GM21381 (cell line): ENCODE measurements around the gene CRB2.
A peak's percentile ranks its signal among the peaks of the same experiment; 100 is the strongest.

Experiments
- ATAC-seq: cut with Tn5 transposase; IDR thresholded peaks from one replicate; pipeline ENCODE4 v1.9.1; 2021; ENCODE audit warnings: mild to moderate bottlenecking, moderate library complexity; ENCODE audit not compliant: unreplicated experiment

Gene CRB2

DNA sequence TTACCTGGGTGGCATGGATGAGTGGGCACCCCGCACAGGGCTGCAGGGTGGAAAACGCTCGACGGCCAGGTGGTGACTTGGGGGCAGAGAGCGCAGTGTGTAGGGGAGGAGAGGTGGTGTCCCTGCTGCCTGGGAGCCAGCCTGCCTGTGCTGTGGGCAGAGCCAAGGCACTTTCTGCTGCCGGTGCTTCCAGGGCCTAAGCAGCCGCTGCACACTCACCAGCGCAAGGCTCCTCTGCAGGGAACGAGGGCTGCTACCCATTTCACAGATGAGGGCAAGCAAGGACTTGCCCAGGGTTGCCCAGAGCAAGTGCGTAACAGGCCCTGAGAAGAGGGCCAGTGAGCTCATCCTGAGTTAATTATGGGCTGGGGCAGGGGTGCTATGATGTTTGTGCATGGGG, 62.5 kb downstream of the CRB2 start:
- no peak for ATAC-seq

DNA sequence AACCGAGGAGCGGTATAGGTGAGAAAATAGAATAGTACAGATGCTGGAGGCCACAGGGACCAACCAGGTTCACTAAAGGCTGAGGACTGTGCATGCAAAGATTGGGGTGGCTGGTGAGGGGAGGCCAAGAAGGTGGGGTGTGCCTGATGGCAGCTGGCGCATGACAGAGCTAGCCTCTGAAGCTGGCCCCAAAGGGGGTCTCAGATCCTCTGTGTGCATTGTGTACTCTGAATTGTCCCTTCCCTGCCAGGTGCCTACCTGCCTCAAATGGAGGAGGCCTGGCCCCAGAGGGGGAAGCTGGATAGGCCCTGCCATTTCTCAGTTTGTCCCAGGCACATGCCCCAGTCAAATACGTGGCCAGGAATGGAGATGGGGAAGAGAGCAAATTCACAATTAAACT, 63.1 kb downstream of the CRB2 start:
- ATAC-seq = no peak

DNA sequence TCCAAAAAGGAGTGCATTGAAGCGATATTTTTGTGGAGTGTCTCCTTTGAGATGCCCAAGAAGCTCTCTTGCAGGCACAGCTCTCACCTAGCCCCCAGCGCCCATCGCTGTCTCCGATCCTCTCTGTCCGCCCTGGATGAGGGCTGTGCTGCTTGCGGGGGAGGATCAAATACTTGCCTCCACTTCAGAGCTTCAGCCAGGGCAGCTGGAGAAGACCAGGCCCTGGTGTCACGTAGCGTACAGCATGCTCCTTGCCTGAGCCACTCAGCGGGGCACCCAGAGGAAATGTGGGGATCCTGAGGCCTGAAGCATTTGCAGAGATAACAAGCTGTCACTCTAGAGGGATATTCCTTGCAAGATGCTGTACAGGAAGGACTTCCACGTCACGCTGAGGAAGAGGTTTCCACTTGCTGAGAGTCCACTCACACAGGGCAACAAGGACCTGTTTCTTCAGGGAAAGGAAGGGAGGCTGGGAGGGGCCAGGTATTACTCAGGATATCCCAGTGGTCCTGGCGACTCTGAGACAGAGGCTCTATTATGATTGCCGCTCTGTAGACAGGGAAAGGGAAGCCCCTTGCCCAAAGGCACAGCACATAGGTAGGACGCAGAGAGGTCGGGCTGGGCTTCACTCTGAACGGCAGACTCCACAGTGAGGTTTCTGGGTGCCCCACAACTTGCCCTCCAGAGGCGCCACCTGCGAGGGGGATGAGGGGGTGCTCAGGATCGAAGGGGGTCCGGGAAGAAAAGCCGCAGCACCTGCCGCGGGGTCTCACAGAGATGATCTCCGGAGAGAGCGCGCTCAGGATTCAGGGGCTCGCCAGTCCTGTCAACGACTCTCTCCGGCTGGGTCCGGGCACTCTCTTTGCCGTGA, 64.0 kb downstream of the CRB2 start:
- no peak for ATAC-seq

DNA sequence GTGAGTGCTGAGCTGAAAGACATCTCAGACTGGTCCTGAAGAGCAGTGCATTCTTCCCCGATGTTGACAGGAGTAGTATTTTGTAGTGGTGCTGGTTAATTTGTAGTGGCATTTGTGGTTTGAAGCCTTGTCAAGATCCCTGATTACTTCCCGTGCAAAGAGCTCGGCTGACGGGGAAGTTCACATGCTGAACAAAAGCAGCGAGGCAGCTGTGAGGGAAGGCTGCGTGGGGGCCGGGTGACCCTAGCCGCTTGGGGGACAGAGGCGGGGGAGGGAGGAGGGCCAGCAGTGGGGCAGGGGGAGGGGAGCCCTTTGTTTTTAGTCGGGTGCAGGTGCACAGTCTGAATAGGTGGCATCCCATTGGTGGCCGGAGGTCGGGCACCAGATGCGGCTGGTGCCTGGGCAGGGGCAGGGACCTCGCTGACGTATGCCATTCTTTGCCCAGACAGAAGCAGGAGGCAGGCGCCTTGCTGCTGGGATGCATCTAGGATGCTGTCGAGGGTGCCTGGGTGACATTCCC, 64.7 kb downstream of the CRB2 start:
- no peak for ATAC-seq

DNA sequence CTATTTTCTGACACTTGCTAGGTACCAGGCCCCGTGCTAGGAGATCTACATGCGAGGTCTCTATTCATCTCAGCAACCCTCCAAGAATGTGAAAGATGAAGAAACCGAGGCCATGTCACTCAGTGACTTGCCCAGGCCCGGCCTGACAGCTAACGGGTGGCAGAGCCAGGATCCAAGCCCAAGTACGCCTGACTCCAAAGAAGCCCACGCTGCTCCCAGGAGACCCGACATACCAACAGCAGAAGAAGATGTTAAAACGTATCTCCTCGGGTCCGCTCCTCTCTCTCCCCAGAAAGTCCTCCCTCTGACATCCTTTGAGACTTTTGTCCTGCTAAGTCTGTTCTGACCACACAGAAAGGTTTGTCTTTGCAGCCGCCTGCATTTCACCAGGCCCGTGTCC, 65.2 kb downstream of the CRB2 start:
- no peak for ATAC-seq

DNA sequence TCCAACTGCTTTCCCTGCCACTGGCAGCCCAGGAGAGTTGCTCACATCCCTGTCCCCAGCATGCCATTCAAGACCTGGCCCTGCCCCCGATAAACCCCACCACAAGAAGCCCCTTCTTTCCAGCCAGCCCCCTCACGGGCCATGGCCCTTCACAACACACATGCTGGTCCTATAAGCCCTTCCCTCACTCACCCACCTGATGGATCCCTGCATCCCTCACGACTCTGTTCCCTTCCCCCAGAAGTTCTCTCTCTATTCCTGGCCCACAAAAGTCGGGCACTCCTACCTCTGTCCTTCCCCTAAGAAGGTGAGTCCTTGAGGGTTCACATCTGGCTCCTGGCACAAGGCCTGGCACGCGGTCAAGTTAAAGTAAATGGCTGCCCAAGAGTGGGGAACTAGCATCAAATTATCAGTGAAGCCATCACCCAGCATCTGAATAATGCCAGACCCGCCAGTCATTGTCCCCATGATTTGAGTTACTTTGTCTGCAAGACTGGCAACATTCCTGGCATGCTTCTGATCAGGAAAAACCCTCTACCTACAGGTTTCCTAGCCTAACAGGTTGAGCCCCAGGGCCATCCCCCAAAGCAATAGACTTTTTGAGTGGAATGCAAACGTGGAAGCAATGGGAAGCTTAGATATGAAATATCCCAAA, 65.9 kb downstream of the CRB2 start:
- no peak for ATAC-seq

DNA sequence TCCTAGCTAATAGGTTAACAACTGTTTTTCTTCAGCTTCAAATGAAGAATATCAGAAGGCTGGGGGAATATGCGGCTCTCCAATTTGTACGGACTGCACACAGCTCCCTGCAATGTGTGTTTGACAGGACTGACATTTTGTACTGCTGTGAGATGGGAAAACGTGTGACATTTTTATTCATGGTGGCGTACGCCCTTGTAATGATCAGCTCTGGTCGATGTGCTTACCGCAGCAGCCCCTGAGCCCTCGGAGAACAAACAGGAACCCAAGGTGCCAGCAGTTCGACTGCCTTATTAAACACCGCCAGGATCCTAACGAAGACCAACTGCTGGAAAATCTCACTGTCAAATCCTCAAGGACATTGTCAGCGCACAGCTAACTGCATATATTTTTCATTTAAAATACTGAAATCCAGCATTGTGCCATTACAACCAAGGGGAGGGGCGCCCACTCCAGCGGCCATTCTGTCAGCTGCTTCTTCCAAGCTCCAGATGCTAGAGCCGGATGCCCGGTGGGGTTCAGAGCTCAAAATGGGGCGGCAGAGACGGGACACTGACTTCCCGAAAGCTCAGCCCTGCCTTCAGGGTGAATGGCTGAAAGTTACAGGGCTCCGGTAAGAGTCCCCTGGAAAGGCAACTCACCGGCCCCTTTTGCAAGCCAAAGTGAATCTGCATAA, 66.8 kb downstream of the CRB2 start:
- ATAC-seq = no peak

DNA sequence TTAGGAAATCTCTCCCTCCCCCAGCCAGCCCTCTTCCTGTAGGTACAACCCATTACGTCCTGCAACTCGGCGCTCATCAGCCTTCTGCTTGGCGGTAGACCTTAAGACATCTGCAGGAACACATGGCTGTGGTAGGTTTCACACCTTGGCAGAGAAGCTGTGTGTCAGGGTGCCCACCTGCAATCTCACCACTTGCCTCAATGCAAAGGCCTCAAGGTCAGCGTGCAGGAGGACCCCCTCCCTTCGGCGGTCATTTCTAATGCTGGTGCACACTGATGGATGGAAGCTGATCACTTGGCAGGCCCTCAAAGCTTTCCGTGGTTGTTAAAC, 67.3 kb downstream of the CRB2 start:
- no peak for ATAC-seq

DNA sequence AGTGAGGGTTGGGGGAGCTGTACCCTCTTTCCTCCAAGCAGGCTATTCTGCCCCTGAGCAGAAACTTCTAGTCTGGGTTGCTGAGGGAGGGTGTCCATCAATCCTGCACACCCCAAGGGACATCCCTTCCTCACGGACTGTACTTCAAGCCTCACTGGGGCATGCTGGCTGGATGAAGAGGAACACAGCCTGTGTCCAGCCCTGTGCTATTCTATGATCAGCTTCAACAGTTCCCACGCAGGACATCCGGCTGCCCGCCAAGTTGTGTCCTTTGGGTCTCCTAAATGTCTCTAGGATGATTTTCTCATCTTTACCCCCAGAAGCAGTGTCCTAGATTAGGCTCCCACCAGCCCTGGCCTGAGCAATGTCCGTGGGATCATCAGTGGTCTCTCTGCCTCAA, 68.1 kb downstream of the CRB2 start:
- no peak for ATAC-seq

DNA sequence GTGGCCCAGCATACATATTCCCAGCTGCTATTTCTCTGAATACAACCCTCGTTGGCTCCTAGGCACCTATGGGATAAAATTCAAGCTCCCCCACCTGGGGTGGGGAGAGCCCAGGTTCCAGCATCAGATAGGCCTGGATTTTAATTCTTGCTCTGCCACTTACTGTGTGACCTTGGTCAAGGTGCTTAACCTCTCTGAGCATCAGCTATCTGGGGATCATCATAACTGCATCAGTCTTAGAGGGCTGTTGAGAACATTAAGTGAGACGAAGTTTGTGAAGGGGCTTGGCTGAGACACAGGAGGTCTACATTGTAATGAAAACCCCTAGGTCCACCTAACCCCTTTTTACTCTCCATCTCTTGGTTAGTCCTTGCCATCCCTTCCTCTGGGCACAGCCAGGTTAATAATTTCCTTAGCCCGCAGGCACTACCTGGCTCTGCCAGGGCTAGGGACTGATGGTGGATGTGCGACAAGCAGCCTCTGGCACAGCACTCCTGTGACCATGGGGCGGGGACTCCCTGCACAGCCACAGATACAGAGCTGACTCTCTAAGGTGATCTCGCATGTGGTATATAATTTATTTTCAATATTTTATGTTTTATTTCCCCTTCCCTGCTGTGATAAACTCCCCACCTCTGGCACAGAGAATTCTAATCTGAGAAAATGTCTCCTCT, 68.7 kb downstream of the CRB2 start:
- ATAC-seq = no peak

DNA sequence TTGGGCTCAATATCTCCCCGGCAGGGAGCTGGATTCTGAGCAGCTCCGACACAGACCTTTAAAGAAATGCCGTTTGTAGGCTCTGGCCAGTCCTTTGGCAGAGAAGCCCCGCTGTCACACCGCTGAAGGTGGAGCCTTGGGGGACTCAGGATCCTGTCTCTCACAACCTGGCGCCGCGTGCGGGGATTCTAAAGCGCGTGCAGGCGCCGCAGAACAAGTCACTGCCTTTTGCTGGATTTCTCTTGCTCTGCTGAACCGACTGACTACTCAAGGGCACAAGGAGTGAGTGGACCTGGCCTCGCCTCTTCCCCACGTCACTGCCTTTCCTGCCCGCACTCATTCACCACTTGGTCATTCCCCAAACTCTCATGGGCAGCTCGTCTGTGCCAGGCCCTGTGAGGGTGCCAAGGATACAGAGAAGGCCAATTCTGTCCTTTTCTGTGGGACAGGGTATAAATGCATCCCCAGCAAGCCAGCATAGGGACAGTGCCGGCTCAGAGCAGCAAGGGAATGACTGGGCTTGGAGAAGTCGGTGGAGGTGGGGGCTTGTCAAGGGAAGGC, 69.3 kb downstream of the CRB2 start:
- no peak for ATAC-seq

DNA sequence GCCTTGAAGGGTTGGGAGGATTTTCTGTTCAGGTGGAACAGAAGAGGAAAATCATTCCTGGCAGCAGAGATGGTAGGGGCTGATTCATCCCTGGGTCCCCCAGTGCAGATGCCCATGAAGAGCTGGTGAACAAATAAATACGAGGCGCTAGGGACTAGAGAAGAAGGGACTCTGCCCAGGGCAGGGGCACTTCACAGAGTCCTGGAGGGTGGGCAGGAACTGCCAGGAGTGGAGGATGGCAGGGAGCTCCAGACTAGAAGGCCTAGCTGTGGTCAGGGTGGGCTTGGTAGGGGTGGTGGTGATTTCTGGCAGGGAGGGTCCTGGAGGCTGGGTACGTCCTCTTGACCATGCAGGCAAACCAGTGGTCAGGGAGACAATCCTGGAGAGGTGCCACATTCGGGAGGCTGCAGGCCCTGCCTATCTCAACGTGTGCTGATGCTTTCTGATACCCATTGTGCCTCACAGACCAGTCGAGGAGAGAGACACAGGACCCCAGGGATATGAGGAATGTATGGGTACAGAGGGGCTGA, 69.9 kb downstream of the CRB2 start:
- ATAC-seq = peak; percentile 9

DNA sequence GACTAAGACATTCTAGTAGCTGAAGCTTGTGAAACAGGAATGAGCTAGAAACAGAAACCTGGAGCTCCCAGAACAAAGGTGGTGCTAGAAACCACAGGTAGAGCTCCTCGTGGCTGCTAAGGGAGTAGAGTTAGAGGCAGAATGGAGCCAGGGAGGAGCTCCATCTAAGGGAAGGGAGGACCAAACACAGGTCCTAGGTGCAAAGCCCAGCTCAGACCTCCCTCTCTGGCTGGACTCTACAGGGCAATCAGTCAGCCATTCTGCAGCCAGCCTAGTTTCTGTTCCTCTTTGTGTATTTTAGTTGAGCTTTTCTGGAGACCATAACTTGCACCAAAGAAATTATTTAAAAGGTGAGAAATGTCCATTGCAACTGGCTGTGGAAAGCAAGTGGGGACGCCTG, 70.4 kb downstream of the CRB2 start:
- peak; percentile 68 for ATAC-seq
